GM21447 (cell line): ENCODE measurements around the gene MRGPRX2.

Experiments
- ATAC-seq: cut with Tn5 transposase; IDR thresholded peaks from one replicate; pipeline ENCODE4 v1.9.1; 2021; ENCODE audit not compliant: unreplicated experiment

Gene MRGPRX2

DNA sequence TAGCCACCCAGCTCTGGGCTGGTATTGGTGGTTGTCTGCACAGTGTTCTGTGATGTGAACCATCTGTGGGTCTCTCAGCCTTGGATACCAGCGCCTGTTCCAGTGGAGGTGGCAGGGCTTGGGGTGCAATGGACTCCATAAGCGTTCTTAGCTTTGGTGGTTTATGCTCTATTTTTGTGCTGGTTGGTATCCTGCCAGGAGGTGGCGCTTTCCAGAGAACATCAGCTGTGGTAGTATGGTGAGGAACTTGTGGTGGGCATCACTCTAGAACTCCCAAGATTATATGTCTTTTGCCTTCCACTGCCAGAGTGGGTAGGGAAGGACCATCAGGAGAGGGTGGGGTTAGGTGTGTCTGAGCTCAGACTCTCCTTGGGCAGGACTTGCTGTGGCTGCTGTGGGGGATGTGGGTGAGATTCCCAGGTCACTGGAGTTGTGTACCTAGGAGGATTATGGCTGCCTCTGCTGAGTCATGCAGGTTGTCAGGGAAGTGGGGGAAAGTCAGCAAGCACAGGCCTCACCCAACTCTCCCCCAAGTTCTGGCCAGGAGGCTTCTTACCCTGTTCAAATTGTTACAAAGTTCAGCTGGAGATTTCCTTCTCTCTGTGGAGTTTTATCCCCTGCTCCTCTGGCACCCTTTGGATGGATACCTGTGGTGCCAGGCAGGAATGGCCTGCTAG is 47.2 kb downstream of the MRGPRX2 start:
- ATAC-seq = no peak

DNA sequence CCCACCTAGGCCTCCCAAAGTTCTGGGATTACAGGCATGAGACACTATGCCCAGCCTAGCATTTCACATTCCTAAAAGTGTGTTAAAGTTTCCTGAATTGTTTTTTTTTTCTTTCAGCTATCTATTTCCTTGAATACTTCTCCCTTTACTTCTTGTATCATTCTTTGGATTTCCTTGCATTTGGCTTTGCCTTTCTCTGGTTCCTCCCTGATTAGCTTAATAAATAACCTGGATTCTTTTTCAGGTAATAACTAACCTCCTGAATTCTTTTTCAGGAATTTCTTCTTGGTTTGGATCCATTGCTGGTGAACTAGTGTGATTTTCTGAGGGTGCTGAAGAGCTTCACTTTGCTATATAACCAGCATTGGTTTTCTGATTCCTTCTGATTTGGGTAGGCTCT is 47.9 kb downstream of the MRGPRX2 start:
- no peak for ATAC-seq
